ENCODE data around the gene GRAMD1A. TPM values are rescaled to one million over a fixed set of nuclear protein-coding genes. Genes with fewer than 3 reads are reported as not detected.

The GRAMD1A gene
- total and polyA plus RNA-seq, 11 donors = 21.8 to 64.5 (median 31.3) TPM

DNA sequence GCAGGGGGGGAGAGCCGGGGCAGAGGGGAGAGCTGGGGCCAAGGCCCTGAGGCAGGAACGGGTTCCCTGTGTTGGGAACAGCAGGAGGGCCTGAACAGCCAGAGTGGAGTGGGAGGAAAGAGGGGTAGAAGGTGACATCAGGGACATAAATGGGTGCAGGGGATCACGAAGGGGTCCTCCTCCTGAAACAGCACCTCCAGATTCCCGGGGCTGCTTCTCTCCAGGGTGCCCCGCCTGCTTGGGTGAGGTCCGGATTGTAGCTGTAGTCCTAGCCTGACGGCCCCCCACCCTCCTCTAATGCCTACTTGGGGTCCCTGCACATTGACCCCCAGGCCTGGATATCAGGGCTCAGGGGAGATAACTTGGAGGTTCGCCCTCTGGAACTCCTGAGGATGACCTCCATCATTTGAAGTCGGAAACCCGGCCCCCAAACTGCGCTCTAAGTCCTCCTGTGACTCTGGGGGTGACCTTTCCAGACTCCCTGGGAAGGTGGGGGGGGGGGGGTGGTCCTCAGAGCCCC lies 29.7 kb downstream of the GRAMD1A start:
- intact Hi-C loops (cut with DNase I) = no loop called here
- H3K9me3 ChIP-seq = no peaks in the 10 kb centered on the region
- DNase-seq (no peak), ATAC-seq (peak in 2 of 4 donors; percentile 2 to 5)
- H3K27ac ChIP-seq = peak overlapping the region in 10 of 12 donors; percentile 42 to 77 (median 53)
- H3K4me1 ChIP-seq = peaks cover 0 to 22% (median 10%) of the 10 kb centered on the region in 12 donors
- TF ChIP-seq POLR2A (IDR thresholded peaks at IDR 0.05) = no peak
- TF ChIP-seq, protein P1, sequence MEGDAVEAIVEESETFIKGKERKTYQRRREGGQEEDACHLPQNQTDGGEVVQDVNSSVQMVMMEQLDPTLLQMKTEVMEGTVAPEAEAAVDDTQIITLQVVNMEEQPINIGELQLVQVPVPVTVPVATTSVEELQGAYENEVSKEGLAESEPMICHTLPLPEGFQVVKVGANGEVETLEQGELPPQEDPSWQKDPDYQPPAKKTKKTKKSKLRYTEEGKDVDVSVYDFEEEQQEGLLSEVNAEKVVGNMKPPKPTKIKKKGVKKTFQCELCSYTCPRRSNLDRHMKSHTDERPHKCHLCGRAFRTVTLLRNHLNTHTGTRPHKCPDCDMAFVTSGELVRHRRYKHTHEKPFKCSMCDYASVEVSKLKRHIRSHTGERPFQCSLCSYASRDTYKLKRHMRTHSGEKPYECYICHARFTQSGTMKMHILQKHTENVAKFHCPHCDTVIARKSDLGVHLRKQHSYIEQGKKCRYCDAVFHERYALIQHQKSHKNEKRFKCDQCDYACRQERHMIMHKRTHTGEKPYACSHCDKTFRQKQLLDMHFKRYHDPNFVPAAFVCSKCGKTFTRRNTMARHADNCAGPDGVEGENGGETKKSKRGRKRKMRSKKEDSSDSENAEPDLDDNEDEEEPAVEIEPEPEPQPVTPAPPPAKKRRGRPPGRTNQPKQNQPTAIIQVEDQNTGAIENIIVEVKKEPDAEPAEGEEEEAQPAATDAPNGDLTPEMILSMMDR (IDR thresholded peaks at IDR 0.05) = no peak
- peak overlapping the region in 10 of 12 donors; percentile 42 to 81 (median 60) for H3K4me3 ChIP-seq
- H3K36me3 ChIP-seq = peaks cover 0 to 44% (median 32%) of the 10 kb centered on the region in 9 donors
- peaks cover 0 to 7% (median 0%) of the 10 kb centered on the region in 9 donors for H3K27me3 ChIP-seq
- 17 to 29% (median 27%) methylated on average over 9 to 11 of the region's 11 CpGs for WGBS, 4 donors

DNA sequence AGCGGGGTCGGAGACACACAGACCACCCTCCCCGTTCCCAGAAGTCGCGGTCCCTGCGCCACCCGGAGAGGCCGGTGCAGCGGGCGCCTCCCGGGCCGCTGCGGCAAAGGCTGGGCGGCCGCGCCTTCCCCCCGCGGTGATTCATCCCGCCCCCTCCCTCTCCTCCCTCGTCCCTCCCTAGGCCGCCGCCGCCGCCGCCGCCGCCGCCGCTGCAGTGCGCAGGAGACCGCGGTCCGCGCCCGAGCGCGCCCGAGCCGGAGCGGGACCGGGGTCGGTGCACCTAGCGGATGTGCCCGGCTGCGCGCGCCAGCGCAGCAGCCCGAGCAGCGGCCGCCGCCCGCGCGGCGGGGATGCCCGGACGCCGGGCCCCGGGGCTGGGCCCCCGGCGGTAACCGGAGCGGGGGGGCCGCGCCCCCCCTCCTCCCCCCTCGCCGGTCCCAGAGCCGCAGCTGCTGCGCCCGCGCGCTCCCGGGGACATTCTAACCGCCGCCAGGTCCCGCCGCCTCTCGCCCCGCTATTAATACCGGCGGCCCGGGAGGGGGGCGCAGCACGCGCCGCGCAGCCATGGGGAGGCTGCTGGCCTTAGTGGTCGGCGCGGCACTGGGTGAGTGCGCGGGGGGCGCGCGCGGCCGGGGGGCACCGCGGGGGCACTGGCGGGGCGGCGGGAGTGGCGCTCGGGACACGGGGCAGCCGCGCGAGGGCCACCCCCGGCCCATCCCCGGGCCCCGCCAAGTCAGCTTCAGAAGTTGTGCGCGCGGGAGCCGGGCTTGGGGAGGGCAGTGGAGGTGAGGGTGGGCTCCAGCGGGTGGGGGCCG lies 30.3 kb downstream of the GRAMD1A start, which contains the start of gene SCN1B:
SCN1B (plus strand) TSS at position 214 of the 815 bp plus-strand sequence; CDS start at position 565, 351 bp downstream.
- TF ChIP-seq POLR2A (IDR thresholded peaks at IDR 0.05) = peak in 1 of 2 donors; percentile 27
- TF ChIP-seq, protein P1 (IDR thresholded peaks at IDR 0.05) = no peak
- Histone ChIP-seq H3K4me3 (peak within 1 kb of the TSS; percentile 20 to 81 (median 58)), H3K27me3 (peaks cover 0 to 7% (median 0%) of the 10 kb centered on the region in 9 donors), H3K4me1 (peaks cover 0 to 22% (median 10%) of the 10 kb centered on the region in 12 donors), H3K9me3 (no peaks in the 10 kb centered on the region), H3K27ac (peak within 1 kb of the TSS in 10 of 12 donors; percentile 42 to 77 (median 55)), H3K36me3 (peaks cover 0 to 40% (median 26%) of the 10 kb centered on the region in 9 donors)
- peak; percentile 25 to 82 (median 76) for ATAC-seq
- intact Hi-C loops (cut with DNase I) = no loop called here
- DNase-seq = peak; percentile 69 to 86 (median 76)
- WGBS, 4 donors = 0 to 1% (median 0%) methylated on average over 15 to 118 of the region's 118 CpGs

DNA sequence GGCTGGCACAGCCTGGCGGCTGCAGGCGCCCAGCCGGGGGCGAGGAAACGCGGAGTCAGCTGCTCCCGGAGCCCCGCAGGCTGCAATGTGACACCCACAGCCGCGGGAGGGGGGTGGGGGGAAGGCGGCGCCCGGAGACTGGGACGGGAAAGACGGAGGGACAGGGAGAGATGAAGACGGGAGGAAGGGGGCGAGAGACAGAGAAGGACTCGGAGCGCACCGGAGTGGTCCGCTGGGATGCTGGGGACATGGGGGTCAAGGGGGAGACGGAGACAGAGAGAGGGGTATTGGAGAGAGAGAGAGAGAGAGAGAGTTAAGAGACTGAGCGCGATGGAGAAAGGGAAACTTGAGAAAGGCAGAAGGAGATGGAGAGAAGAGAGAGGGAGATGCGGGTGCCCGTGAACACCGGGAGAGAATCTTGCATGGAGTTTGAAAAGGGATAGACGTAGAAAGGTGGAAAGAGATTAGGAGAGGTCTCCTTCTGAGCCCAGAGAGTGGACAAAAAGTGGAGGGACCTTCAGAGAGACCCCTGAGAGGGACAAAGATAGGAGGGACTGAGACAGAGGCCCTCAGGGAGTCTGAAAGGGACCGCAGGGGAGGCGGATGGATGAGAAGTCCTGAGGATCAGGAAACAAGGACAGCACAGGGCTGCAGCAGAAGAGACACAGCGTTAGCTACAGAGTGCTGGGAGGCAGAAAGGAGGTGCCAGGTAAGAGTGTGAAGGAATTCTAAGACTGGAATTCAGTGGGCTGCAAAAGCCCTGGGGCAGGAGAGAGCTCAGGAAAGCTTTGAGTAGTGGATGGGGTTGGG lies 31.2 kb downstream of the GRAMD1A start:
- peak in 2 of 5 donors; percentile 56 to 58 for DNase-seq
- Histone ChIP-seq H3K36me3 (peaks cover 0 to 40% (median 18%) of the 10 kb centered on the region in 9 donors), H3K27ac (peak overlapping the region in 7 of 12 donors; percentile 30 to 77 (median 57)), H3K9me3 (no peaks in the 10 kb centered on the region), H3K27me3 (peaks cover 0 to 7% (median 0%) of the 10 kb centered on the region in 9 donors), H3K4me1 (peaks cover 0 to 22% (median 10%) of the 10 kb centered on the region in 12 donors), H3K4me3 (peak overlapping the region; percentile 20 to 81 (median 58))
- intact Hi-C loops (cut with DNase I) = no loop called here
- 8 to 9% (median 8%) methylated on average over 27 to 31 of the region's 31 CpGs for WGBS, 4 donors
- peak in 3 of 4 donors; percentile 26 to 53 (median 35) for ATAC-seq
- TF ChIP-seq, protein P1 (IDR thresholded peaks at IDR 0.05) = no peak
- TF ChIP-seq POLR2A (IDR thresholded peaks at IDR 0.05) = no peak
